ENCODE results near the gene NIPAL4.

DNA sequence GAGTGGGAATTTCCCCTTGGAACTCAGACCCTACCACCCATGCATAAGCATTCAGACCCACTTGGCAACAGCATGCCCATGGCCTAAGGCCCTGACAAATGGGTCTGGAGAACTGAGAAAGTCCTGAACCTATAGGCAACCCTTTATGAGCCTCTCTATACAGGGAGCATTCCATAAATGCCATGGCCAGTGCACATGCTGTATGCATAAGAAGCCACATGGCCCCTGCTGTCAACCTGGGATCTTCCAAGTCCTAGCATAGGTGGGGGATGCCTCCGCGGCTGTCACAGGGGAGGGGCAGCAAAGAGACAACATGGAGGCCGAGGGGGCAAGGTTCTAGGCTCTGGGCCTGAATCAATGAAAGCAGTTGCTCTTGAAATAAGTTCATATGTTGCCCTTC lies 8.2 kb upstream of the NIPAL4 start:
- TF ChIP-seq CTCF (IDR thresholded peaks at IDR 0.05; ENCODE audit: low read length) (no peak), EZH2 (IDR thresholded peaks at IDR 0.05; ENCODE audit: borderline replicate concordance, low read length) (no peak)

All from OCI-LY1 (cell line).